ENCODE measurements around the gene PRMT3. TPM values are rescaled to one million over a fixed set of nuclear protein-coding genes. Genes with fewer than 3 reads are reported as not detected.

Gene PRMT3
- total RNA-seq (2022; extraction: Qiagen RNA extraction; ENCODE audit: low read depth), result 28.0 to 38.5 TPM (median 30.9 TPM) in 5 replicates

DNA sequence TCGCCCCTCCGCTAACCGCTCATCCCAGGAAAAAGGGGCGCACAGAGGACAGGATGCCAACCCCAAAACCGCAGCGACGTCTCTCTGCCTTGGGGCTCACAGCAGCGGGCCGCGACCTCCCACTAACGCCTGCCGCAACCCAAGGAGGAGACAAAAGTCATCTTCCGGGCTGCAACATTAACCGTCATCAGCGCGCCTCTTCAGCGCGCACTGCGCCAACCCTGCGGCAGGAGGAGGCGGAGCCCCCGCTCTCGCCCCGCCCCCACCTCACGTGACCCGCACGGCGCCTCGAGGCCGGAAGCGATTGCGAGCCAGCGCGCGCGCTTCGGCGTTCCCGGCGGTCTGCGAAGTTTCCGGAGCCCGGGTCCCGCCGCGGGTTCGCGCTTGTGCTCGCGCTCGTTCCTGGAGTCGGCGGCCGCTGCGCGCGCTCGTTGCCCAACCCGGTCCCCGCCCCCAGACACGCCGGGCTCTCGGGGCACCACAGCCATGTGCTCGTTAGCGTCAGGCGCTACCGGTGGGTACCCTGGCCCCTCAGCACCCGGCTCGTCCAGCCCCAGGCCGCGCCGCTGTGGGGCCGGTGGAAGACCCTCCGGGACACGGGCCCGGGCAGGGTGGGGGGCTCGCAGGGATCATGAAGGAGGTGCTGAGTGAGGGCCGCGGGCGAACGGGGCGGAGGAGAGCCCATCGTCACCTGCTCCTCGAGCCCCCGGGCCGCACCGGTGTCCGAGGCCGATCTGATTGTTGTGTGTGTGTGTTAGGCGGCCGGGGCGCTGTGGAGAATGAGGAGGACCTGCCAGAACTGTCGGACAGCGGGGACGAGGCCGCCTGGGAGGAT lies at the start of gene PRMT3:
TSS of gene PRMT3 (plus strand) at position 456 of the 835 bp plus-strand sequence. CDS start at position 487, 31 bp downstream.

DNA sequence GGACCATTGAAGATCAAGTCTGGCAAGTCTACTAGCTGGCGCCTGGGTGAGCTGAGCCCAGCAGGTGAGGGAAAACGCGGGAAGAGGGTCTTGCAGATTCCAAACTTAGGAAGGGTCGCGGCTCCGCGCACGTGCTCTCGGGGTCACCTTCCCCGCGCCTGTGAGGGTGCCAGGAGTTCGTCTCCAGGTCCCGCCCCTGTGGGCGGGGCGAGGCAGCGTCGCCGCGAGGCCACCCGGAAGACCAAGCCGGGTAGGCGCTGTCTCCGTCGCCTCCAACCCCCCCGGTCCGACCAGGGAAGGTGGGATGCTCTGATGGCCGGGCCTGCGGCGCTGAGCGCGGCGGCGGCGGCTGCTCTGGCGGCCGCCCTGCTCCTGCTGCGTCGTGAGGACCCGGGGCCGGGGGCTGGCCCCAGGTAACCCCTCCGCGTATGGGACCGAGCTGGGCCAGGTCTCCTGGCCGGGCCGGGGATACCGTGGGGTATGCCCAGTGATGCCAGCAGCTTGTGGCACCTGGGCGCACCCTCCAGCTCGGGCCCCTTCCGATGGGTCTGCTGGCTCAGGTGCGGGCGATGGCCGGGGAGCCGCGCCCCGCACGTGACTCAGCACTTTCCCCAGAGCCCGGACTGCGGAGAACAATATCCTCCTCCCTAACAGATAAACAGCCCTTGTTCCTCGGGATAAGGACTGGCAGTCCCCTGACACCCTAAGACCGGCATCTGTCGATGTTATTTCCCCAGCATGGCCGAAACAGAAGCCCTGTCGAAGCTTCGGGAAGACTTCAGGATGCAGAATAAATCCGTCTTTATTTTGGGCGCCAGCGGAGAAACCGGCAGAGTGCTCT lies 23.8 kb upstream of the PRMT3 start, which contains the start of gene HTATIP2:
TSS of gene HTATIP2 (plus strand) at position 215 of the 841 bp plus-strand sequence. CDS start at position 739, 524 bp downstream.

Other genes with a start within 250 kb of the PRMT3 start
- gene DBX1, start 227.2 kb upstream of the PRMT3 start, total RNA-seq (2022; extraction: Qiagen RNA extraction; ENCODE audit: low read depth), result not detected in 5 replicates
- 188 to 201 TPM (median 197 TPM) in 5 replicates for gene HTATIP2, start 24.0 kb upstream of the PRMT3 start, total RNA-seq (2022; extraction: Qiagen RNA extraction; ENCODE audit: low read depth)
- gene SLC6A5, start 211.9 kb downstream of the PRMT3 start, total RNA-seq (2022; extraction: Qiagen RNA extraction; ENCODE audit: low read depth), result not detected in 5 replicates